ENCODE data around the gene FAM83G.
"Not testable (repeated sequence)": the region's sequence is repeated elsewhere in the genome, so short reads cannot be mapped to it uniquely, and the experiment has no call there.

The FAM83G gene

GRCh38 chr17:19004421-19005136 lies at the start of gene FAM83G:
TSS of gene FAM83G (minus strand) at chr17:19004764. CDS start at chr17:19004041, 723 bp downstream.
- no peak for TF ChIP-seq CTCF (IDR thresholded peaks at IDR 0.05; ENCODE audit: borderline replicate concordance, insufficient read depth, low read depth, low read length)
- H3K4me3 ChIP-seq (ENCODE audit: low read depth, low read length), result peak within 1 kb of the TSS; percentile 79

- not testable (repeated sequence) for H3K4me3 ChIP-seq (ENCODE audit: low read depth, low read length)
Measured at GRCh38 chr17:19048826-19049225, 44.3 kb upstream of the FAM83G start.

- H3K4me3 ChIP-seq (ENCODE audit: low read depth, low read length), result not testable (repeated sequence)
Measured at GRCh38 chr17:19047510-19047909, 42.9 kb upstream of the FAM83G start.

- not testable (repeated sequence) for H3K4me3 ChIP-seq (ENCODE audit: low read depth, low read length)
Measured at GRCh38 chr17:19046782-19047375, 42.3 kb upstream of the FAM83G start, which contains the start of gene GRAP. TSS of gene GRAP (minus strand) at chr17:19046957. CDS start at chr17:19046926, 31 bp downstream.

GRCh38 chr17:19044643-19045042 lies 40.1 kb upstream of the FAM83G start:
- not testable (repeated sequence) for H3K4me3 ChIP-seq (ENCODE audit: low read depth, low read length)

GRCh38 chr17:19043032-19043431 lies 38.5 kb upstream of the FAM83G start:
- H3K4me3 ChIP-seq (ENCODE audit: low read depth, low read length), result not testable (repeated sequence)

GRCh38 chr17:19042369-19042768 lies 37.8 kb upstream of the FAM83G start:
- not testable (repeated sequence) for H3K4me3 ChIP-seq (ENCODE audit: low read depth, low read length)

- H3K4me3 ChIP-seq (ENCODE audit: low read depth, low read length), result not testable (repeated sequence)
Measured at GRCh38 chr17:19041871-19042270, 37.3 kb upstream of the FAM83G start.

- H3K4me3 ChIP-seq (ENCODE audit: low read depth, low read length), result not testable (repeated sequence)
Measured at GRCh38 chr17:19040350-19040749, 35.8 kb upstream of the FAM83G start.

GRCh38 chr17:19038730-19039129 lies 34.2 kb upstream of the FAM83G start:
- H3K4me3 ChIP-seq (ENCODE audit: low read depth, low read length), result not testable (repeated sequence)

GRCh38 chr17:19038007-19038406 lies 33.4 kb upstream of the FAM83G start:
- H3K4me3 ChIP-seq (ENCODE audit: low read depth, low read length), result not testable (repeated sequence)

- H3K4me3 ChIP-seq (ENCODE audit: low read depth, low read length), result not testable (repeated sequence)
Measured at GRCh38 chr17:19037547-19037946, 33.0 kb upstream of the FAM83G start.

- not testable (repeated sequence) for H3K4me3 ChIP-seq (ENCODE audit: low read depth, low read length)
Measured at GRCh38 chr17:19036186-19036585, 31.6 kb upstream of the FAM83G start.

GRCh38 chr17:19032377-19032988 lies 27.9 kb upstream of the FAM83G start:
- H3K4me3 ChIP-seq (ENCODE audit: low read depth, low read length), result not testable (repeated sequence)

GRCh38 chr17:19031729-19032128 lies 27.2 kb upstream of the FAM83G start:
- not testable (repeated sequence) for H3K4me3 ChIP-seq (ENCODE audit: low read depth, low read length)
- TF ChIP-seq CTCF (IDR thresholded peaks at IDR 0.05; ENCODE audit: borderline replicate concordance, insufficient read depth, low read depth, low read length), result peak; percentile 40; the same call in 1 of the 2 replicates

- H3K4me3 ChIP-seq (ENCODE audit: low read depth, low read length), result not testable (repeated sequence)
Measured at GRCh38 chr17:19030771-19031449, 26.3 kb upstream of the FAM83G start.

- H3K4me3 ChIP-seq (ENCODE audit: low read depth, low read length), result not testable (repeated sequence)
Measured at GRCh38 chr17:19029740-19030139, 25.2 kb upstream of the FAM83G start.

GRCh38 chr17:19028671-19029070 lies 24.1 kb upstream of the FAM83G start:
- not testable (repeated sequence) for H3K4me3 ChIP-seq (ENCODE audit: low read depth, low read length)
